ENCODE data around the gene FKBP1A.
A peak's percentile ranks its signal among the peaks of the same experiment; 100 is the strongest.

FKBP1A gene

DNA sequence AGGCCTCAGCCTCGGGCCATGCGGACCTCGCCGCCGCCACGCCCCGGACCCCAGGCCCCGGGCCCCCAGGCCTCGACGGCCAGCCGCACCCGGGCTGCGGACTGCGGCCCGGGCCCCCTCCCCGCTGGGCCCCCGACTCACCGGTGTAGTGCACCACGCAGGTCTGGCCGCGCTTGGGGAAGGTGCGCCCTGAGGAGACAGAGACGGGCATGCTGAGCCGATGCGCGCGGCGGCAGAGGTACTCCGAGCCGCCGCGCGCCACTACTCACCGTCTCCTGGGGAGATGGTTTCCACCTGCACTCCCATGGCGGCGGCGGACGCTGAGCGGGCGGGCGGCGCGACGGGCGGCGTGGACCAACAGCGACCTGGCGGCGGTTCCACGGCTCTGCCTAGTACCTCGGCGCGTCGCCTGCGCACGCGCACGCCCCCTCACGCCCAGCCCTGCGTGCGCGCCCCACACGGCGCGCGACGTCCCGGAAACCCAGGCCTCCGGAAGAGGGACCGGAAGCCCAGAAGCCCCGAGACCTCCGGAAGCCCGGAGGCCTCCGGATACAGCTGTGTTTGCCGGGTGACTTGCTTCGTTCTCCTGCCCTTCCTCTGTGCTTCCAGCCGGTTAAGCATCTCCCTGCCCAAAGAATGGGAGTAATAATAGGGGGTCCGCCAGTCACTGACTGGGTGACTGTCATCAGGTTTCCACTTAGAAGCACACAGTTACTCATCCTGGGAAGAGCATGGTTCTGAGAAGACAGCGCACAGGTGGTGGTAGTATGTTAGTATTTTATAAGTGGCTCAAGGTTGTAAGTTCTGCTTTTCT lies at the start of gene FKBP1A:
FKBP1A (minus strand) TSS at position 362 of the 814 bp plus-strand sequence; CDS start at position 306, 56 bp downstream.
- peak; percentile 77 to 80 for DNase-seq (ENCODE audit: low read depth in 2 of 2)

DNA sequence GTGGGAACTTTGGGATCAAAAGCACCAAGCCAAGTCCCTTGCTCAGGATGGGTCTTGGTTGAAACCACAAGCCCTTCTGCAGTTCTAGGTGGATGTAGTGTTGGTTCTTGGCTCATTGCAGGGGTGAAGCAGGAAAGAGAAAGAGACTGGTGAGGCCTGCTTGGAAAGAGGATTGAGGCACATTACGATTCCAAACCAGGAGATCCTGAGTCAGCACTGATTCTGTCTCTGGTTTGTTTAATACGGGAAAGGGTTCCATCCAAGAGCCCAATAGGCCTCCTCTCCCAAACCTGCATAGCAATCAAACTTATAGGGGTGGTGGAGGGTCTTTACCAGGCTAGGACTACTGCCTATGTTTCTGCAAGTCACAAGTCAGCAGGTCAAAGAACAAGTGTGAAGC lies 49.5 kb upstream of the FKBP1A start:
- no peak for DNase-seq (ENCODE audit: low read depth in 2 of 2)

DNA sequence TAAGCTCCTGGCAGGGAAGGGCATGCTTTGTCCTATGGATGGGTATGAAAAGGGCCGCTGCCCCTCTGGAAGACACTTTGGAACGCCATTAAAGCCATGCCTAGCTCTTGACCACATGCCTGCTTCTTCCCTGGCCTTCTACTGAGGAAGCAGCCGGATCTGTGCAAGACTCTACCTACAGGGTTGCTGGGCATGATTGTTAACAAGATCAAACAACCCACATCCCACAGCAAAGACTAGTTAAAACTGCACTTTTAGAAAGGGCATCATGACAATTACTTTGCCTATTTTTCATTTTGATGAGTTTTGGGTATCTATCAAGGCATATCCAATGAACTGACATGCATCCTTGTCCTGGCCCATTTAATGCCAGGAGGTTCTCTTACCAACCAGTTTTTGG lies 48.3 kb upstream of the FKBP1A start:
- DNase-seq (ENCODE audit: low read depth in 2 of 2) = no peak

- DNase-seq (ENCODE audit: low read depth in 2 of 2) = no peak
Observed at GRCh38 chr20:1440024-1440423, 47.2 kb upstream of the FKBP1A start.

- DNase-seq (ENCODE audit: low read depth in 2 of 2) = no peak
Observed at GRCh38 chr20:1438361-1438760, 45.5 kb upstream of the FKBP1A start.

DNA sequence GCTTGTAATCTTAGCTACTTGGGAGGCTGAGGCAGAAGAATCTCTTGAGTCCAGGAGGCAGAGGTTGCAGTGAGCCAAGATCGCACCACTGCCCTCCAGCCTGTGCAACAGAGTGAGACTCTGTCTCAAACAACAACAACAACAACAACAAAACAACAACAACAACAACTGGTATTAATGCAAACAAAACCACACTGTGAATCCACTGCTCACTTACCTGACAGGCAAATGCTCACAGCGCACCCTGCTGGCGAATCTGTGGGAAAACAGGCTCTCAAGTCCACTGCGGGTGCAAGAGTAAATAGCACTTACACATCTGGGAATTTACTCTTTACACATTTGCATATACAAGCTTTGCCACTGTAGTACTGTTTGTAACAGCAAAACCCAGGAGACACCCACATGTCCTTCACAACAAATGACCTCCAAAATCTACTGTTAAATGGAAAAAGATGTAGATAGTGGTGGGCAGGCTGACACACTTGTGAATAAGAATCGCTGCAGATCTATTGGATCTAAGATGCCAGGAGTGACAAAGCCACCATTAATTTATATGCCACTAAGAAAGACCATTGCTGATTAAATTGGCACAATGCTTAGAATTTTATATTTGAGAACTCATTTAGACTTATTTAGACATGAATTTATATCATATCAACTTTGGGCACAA lies 44.5 kb upstream of the FKBP1A start:
- peak; percentile 36 to 67 for DNase-seq (ENCODE audit: low read depth in 2 of 2)

DNA sequence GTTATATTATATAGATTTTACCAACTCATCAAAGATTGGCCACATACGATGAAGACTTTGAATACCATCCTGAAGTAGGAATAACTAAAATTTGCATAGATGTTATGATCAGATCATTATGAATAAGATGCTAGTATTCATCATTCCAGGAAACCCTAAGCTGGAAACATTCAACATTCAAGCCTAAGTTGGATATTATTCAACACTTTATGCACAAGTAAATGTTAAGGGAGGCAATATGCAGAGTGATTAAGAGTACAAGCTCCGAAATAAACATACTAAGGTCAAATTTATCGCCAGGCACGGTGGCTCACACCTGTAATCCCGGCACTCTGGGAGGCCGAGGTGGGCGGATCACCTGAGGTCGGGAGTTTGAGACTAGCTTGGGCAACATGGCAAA lies 43.4 kb upstream of the FKBP1A start:
- DNase-seq (ENCODE audit: low read depth in 2 of 2) = no peak

DNA sequence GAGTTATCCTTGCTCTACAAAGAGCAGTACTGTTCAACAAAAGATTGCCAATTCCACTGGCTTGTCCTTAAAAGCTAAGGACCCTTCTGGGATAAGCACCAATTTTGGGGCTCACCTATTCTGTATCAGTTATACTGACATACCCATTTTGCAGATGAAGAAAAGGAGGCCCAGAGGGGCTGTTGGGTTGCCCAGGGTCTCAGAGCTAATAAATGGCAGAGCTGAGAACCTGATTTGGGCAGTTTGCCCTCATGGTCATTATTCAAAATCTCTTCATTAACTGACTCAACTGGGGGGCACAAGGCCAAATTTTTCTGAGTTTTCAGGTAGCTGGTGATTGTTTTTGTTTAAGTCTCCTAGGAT lies 42.5 kb upstream of the FKBP1A start:
- DNase-seq (ENCODE audit: low read depth in 2 of 2) = no peak

- peak; percentile 27 to 31 for DNase-seq (ENCODE audit: low read depth in 2 of 2)
Observed at GRCh38 chr20:1434571-1435336, 41.9 kb upstream of the FKBP1A start.

GRCh38 chr20:1431158-1431557 lies 38.3 kb upstream of the FKBP1A start:
- no peak for DNase-seq (ENCODE audit: low read depth in 2 of 2)

GRCh38 chr20:1430004-1430451 lies 37.2 kb upstream of the FKBP1A start:
- DNase-seq (ENCODE audit: low read depth in 2 of 2) = no peak

- no peak for DNase-seq (ENCODE audit: low read depth in 2 of 2)
Observed at GRCh38 chr20:1429143-1429728, 36.4 kb upstream of the FKBP1A start.

DNA sequence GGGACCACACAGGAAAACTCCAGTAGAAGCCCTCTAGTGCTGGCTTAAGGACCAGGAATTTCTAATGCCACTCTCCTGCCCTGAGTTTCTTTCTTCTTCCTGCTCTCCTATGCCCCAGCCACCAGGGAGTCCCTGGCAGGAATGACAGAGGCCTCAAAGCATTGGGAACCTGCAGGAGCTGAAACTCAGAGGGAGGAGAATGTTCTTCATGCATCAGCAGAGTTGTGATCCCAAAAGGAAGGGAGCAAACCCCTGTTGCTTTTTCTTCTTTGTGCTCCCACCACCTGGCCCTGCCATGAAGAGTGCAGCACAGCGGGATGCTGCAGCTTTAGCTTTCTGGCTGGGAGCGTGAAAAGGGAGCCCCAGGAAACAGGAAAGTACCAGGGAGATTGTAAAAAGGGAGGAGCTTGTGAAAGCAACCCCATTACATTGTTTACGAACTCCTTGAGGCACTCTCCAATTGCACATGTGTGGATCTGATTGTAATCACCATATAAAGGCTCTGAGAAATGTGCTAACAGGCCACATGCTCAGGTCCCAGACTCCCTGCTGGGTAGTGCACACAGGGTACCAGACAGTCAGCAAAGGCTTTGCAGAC lies 34.7 kb upstream of the FKBP1A start:
- no peak for DNase-seq (ENCODE audit: low read depth in 2 of 2)

DNA sequence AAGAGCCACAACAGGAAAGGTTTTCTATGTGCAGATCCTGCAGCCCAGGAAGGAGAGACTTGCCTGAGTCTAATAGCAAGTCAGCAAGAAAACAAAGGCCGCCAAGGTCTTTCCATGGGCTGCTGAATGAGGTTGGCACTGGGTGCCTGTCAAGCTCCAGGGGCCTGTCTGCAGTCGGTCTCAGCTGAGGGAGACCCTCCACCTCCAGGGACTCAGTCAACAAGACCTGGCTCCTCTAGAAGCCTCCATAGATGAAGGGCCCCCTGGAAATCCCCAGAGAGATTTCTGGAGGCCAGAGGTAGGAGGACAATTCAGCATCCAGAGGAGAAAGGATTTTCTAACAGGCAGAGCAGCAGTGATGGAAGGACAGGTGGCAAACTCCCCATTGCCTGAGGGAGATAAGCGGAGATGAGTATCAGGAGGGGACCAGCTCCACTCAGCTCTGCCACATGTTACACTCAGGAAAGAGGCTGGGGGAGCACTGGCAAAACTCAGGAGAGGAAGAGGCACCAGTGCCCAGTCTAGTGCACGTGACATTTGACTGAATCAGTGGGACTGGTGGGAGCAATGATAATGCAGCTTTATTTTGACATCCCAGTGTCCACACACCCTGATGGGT lies 33.5 kb upstream of the FKBP1A start:
- DNase-seq (ENCODE audit: low read depth in 2 of 2) = no peak

DNA sequence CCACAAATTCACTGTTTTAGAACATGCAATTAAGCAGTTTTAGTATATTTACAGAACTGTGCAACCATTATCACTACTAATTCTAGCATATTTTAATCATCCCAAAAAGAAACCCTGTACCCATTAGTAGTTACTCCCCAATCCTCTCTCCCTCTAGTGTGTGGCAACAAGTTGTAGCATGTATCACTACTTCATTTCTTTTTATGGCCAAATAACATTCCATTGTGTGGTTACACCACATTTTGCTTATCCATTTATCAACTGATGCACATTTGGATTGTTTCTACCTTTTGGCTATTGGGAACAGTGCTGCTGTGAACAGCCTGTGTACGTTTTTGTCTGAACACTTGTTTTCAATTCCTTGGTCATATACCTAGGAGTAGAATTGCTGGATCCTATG lies 31.5 kb upstream of the FKBP1A start:
- no peak for DNase-seq (ENCODE audit: low read depth in 2 of 2)

DNA sequence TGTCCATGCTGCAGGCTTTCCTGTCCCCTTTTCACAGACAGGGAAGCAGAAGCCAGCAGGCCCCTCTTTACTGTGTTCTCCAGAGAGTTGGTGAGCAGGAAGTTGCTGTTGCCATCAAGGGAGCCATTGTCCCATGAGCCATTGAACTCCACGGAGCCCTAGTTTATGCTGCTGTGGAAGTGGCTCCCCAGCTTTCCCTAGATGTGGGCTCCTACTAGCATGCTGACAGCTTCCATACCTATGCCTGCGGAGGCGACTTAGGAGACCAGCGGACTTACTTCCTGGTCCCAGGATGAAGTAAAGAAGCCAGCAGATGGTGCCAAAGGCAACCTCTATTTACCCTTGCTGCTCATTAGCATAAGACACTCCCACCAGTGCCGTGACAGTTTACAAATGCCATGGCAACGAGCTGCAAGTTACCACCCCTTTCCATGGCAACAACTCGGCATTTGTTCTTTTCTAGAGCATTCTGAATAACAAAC lies 30.8 kb upstream of the FKBP1A start:
- DNase-seq (ENCODE audit: low read depth in 2 of 2) = no peak

GRCh38 chr20:1423206-1423605 lies 30.4 kb upstream of the FKBP1A start:
- no peak for DNase-seq (ENCODE audit: low read depth in 2 of 2)

- DNase-seq (ENCODE audit: low read depth in 2 of 2) = no peak
Observed at GRCh38 chr20:1422753-1423152, 29.9 kb upstream of the FKBP1A start.

- DNase-seq (ENCODE audit: low read depth in 2 of 2) = no peak
Observed at GRCh38 chr20:1420066-1420465, 27.2 kb upstream of the FKBP1A start.

DNA sequence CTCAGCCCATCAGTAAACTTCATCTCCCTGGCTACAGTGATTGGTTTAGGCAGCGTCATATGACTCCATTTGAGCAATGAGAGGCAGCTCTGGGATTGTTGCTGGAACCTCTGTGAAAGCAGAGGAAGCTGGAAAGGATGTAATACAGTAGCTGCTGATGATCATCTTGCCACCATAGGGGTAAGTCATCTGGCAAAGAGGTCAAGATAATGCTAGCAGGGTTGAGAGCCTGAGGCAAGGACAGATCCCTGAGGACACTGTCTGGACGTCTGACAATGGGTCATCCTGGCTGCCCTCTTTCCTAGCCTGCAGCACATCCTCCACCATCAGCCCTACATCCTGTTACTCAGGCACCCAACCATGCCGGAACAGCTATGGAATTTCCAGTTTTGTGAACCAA lies 25.5 kb upstream of the FKBP1A start:
- no peak for DNase-seq (ENCODE audit: low read depth in 2 of 2)

GRCh38 chr20:1417790-1418189 lies 24.9 kb upstream of the FKBP1A start:
- no peak for DNase-seq (ENCODE audit: low read depth in 2 of 2)

Data from activated CD8-positive, alpha-beta memory T cell treated with anti-CD3 and anti-CD28 coated beads for 4 hours (primary cell).